Fibroblast of skin of left biceps (primary cell): ENCODE data around the gene DLK1.

ENCODE experiments used
- DNase-seq, 2 experiments: peaks; one replicate each; pipeline ENCODE4 v3.0.0-alpha.2; 2013; ENCODE audit warnings: low read depth in 2 of 2

DLK1 gene

GRCh38 chr14:100755649-100756048 lies 29.0 kb downstream of the DLK1 start:
- DNase-seq, result no peak

GRCh38 chr14:100761481-100761880 lies 34.8 kb downstream of the DLK1 start:
- DNase-seq, result peak; percentile 50 to 53

- DNase-seq, result peak in 1 of 2 experiments; percentile 12
Measured at GRCh38 chr14:100762089-100762515, 35.4 kb downstream of the DLK1 start.

- DNase-seq, result no peak
Measured at GRCh38 chr14:100762901-100763300, 36.2 kb downstream of the DLK1 start.

- no peak for DNase-seq
Measured at GRCh38 chr14:100764471-100765115, 37.9 kb downstream of the DLK1 start.

GRCh38 chr14:100765296-100765695 lies 38.6 kb downstream of the DLK1 start:
- no peak for DNase-seq

GRCh38 chr14:100765991-100766390 lies 39.3 kb downstream of the DLK1 start:
- no peak for DNase-seq

GRCh38 chr14:100767003-100767787 lies 40.5 kb downstream of the DLK1 start:
- DNase-seq, result no peak

- DNase-seq, result no peak
Measured at GRCh38 chr14:100767788-100768536, 41.3 kb downstream of the DLK1 start.

- DNase-seq, result no peak
Measured at GRCh38 chr14:100769035-100769939, 42.6 kb downstream of the DLK1 start.

- DNase-seq, result no peak
Measured at GRCh38 chr14:100770046-100770445, 43.4 kb downstream of the DLK1 start.

GRCh38 chr14:100770605-100771120 lies 44.0 kb downstream of the DLK1 start:
- DNase-seq, result no peak

GRCh38 chr14:100771121-100771800 lies 44.6 kb downstream of the DLK1 start:
- no peak for DNase-seq

- DNase-seq, result no peak
Measured at GRCh38 chr14:100772607-100773165, 46.0 kb downstream of the DLK1 start.

- DNase-seq, result no peak
Measured at GRCh38 chr14:100773331-100774163, 46.9 kb downstream of the DLK1 start.

GRCh38 chr14:100774164-100774537 lies 47.5 kb downstream of the DLK1 start:
- DNase-seq, result no peak

GRCh38 chr14:100775351-100775830 lies 48.7 kb downstream of the DLK1 start:
- no peak for DNase-seq

GRCh38 chr14:100775831-100776591 lies 49.3 kb downstream of the DLK1 start:
- DNase-seq, result no peak
